Activated CD8-positive, alpha-beta T cell treated with anti-CD3 and anti-CD28 coated beads for 36 hours (primary cell): Measurements from ENCODE around the gene UGT2B17. TPM values are rescaled to one million over a fixed set of nuclear protein-coding genes. Genes with fewer than 3 reads are reported as not detected.
A peak's percentile ranks its signal among the peaks of the same experiment; 100 is the strongest.
"Not testable (repeated sequence)": the region's sequence is repeated elsewhere in the genome, so short reads cannot be mapped to it uniquely, and the experiment has no call there.

Source experiments
- ATAC-seq: fragments of 200-7000 bp; cut with Tn5 transposase; one replicate; pipeline ENCODE4 v1.10.0; 2021; ENCODE audit warnings: mild to moderate bottlenecking, moderate library complexity
- CTCF ChIA-PET: fragments of 350-600 bp; sonication (Branson Sonifier 250); formaldehyde crosslinking; loops from one replicate; lab custom pipeline; 2021; ENCODE audit warnings: antibody characterized with exemption; lab: Charles Lee
- POLR2A ChIA-PET: fragments of 350-600 bp; sonication (Branson Sonifier 250); formaldehyde crosslinking; loops from one replicate; lab custom pipeline; 2021; ENCODE audit warnings: antibody characterized with exemption; lab: Charles Lee
- DNase-seq: peaks from one replicate; pipeline ENCODE4 v3.0.0-alpha.2; 2020
- H3K27ac Mint-ChIP-seq: one replicate; pipeline ENCODE4 v1.8.0; 2021; ENCODE audit warnings: mild to moderate bottlenecking, mixed read lengths
- H3K27me3 Mint-ChIP-seq: one replicate; pipeline ENCODE4 v1.8.0; 2021; ENCODE audit warnings: mixed read lengths
- H3K36me3 Mint-ChIP-seq: one replicate; pipeline ENCODE4 v1.8.0; 2021; ENCODE audit warnings: low read depth, mixed read lengths
- H3K4me1 Mint-ChIP-seq: one replicate; pipeline ENCODE4 v1.8.0; 2021; ENCODE audit warnings: low read depth, mixed read lengths
- H3K4me3 Mint-ChIP-seq: one replicate; pipeline ENCODE4 v1.8.0; 2021; ENCODE audit warnings: mild to moderate bottlenecking, moderate library complexity, mixed read lengths
- H3K9me3 Mint-ChIP-seq: one replicate; pipeline ENCODE4 v1.8.0; 2021; ENCODE audit warnings: mixed read lengths
- intact Hi-C: fragments of 100-400 bp; cut with micrococcal nuclease; formaldehyde crosslinking; loops from one replicate; pipeline ENCODE4 v1.10.0; 2022
- total RNA-seq, 2 experiments: library from RNA; stranded (reverse); gene quantifications; one replicate each; pipeline ENCODE4 v1.2.3, GENCODE V29; 2021
- TF ChIP-seq, protein P1 (sequence below): fragments of 200-600 bp; IDR thresholded peaks from one replicate; pipeline ENCODE4 v1.8.0; 2022; ENCODE audit warnings: antibody characterized with exemption, mild to moderate bottlenecking

Gene UGT2B17
- total RNA-seq, 2 experiments from 2014 or later: not detected

DNA sequence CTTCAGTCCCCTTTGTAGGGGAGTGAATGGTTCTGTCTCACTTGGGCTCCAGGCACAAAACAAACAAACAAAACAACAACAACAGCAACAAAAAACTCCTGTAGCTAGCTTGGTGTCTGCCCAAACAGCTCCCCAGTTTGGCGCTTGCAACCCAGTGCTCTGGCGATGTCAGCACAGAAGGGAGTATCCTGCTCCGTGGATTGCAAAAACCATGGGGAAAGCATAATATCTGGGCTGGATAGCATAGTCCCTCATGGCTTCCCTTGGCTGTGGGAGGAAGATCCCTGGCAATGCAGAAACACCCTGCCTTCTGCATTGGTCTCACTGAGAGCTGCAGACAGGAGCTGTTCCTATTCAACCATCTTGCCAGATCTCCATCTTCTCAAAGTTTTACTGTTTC lies 39.7 kb downstream of the UGT2B17 start:
- peaks cover 1% of the 10 kb centered on the region for H3K36me3 Mint-ChIP-seq
- ATAC-seq (no peak), DNase-seq (no peak)
- H3K9me3 Mint-ChIP-seq: peaks cover 2% of the 10 kb centered on the region
- no peak overlapping the region for H3K4me3 Mint-ChIP-seq
- TF ChIP-seq, protein P1, sequence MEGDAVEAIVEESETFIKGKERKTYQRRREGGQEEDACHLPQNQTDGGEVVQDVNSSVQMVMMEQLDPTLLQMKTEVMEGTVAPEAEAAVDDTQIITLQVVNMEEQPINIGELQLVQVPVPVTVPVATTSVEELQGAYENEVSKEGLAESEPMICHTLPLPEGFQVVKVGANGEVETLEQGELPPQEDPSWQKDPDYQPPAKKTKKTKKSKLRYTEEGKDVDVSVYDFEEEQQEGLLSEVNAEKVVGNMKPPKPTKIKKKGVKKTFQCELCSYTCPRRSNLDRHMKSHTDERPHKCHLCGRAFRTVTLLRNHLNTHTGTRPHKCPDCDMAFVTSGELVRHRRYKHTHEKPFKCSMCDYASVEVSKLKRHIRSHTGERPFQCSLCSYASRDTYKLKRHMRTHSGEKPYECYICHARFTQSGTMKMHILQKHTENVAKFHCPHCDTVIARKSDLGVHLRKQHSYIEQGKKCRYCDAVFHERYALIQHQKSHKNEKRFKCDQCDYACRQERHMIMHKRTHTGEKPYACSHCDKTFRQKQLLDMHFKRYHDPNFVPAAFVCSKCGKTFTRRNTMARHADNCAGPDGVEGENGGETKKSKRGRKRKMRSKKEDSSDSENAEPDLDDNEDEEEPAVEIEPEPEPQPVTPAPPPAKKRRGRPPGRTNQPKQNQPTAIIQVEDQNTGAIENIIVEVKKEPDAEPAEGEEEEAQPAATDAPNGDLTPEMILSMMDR: no peak
- peaks cover 2% of the 10 kb centered on the region for H3K27me3 Mint-ChIP-seq
- intact Hi-C loops: no loop called here
- no peaks in the 10 kb centered on the region for H3K4me1 Mint-ChIP-seq
- no peak overlapping the region for H3K27ac Mint-ChIP-seq
- POLR2A ChIA-PET: no interaction called here
- CTCF ChIA-PET: no interaction called here

DNA sequence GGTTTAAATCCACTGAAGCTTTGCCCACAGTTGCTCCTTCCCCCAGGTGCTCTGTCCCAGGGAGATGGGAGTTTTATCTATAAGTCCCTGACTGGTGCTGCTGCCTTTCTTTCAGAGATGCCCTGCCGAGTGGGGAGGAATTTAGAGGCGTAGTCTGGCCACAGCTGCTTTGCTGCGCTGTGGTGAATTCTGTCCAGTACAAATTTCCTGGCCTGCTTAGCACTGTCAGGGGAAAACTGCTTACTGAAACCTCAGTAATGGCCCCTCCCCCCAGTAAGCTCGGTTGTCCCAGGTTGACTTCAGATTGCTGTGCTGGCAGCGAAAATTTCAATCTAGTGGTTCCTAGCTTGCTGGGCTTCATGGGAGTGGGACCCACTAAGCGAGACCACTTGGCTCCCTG lies 40.1 kb downstream of the UGT2B17 start:
- intact Hi-C loops: no loop called here
- POLR2A ChIA-PET: no interaction called here
- no peaks in the 10 kb centered on the region for H3K4me1 Mint-ChIP-seq

GRCh38 chr4:68522232-68522631 lies 53.9 kb downstream of the UGT2B17 start:
- intact Hi-C loops, H3K27me3 Mint-ChIP-seq, H3K4me3 Mint-ChIP-seq, POLR2A ChIA-PET, H3K4me1 Mint-ChIP-seq, DNase-seq, CTCF ChIA-PET, ATAC-seq, H3K36me3 Mint-ChIP-seq, H3K9me3 Mint-ChIP-seq, H3K27ac Mint-ChIP-seq: not testable (repeated sequence)

More for the DNA sequence above, 40.1 kb downstream of the UGT2B17 start:
- Mint-ChIP-seq H3K9me3 (peaks cover 2% of the 10 kb centered on the region), H3K4me3 (no peak overlapping the region), H3K36me3 (peaks cover 1% of the 10 kb centered on the region), H3K27me3 (no peaks in the 10 kb centered on the region), H3K27ac (no peak overlapping the region)
- ATAC-seq (no peak), DNase-seq (no peak)
- TF ChIP-seq, protein P1: no peak
- CTCF ChIA-PET: no interaction called here

GRCh38 chr4:68520985-68521384 lies 55.1 kb downstream of the UGT2B17 start:
- Mint-ChIP-seq H3K9me3 (no peaks in the 10 kb centered on the region), H3K27ac (no peak overlapping the region)
- intact Hi-C loops: no loop called here

DNA sequence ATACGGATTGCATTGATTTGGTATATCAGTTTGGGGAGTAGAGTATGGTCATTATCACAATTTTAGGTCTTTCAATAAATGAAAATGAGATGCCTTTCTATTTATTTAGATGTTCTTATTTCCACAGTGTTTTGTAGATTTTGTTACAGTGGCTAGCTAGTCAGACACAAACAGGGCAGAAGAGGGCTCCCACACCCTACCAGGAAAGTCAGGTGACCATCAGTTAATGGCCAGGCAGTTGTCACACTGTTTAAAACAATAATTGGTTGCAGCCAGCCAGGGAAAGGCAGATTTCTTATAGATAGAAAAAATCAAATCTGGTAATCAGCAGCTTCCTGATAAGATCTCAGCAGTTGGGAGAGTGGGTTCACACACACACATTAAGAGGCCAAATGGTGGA lies 57.2 kb downstream of the UGT2B17 start:
- no peaks in the 10 kb centered on the region for H3K27me3 Mint-ChIP-seq
- POLR2A ChIA-PET: no interaction called here
- intact Hi-C loops: no loop called here
- ATAC-seq: no peak
- no peak overlapping the region for H3K4me3 Mint-ChIP-seq
- no peak overlapping the region for H3K27ac Mint-ChIP-seq
- no peaks in the 10 kb centered on the region for H3K36me3 Mint-ChIP-seq
- no peaks in the 10 kb centered on the region for H3K4me1 Mint-ChIP-seq
- CTCF ChIA-PET: no interaction called here
- TF ChIP-seq, protein P1: no peak
- no peaks in the 10 kb centered on the region for H3K9me3 Mint-ChIP-seq
- DNase-seq: no peak

More at GRCh38 chr4:68520985-68521384, 55.1 kb downstream of the UGT2B17 start:
- no peak for DNase-seq
- Mint-ChIP-seq H3K4me3 (no peak overlapping the region), H3K36me3 (no peaks in the 10 kb centered on the region), H3K4me1 (no peaks in the 10 kb centered on the region), H3K27me3 (no peaks in the 10 kb centered on the region)
- TF ChIP-seq, protein P1: no peak
- ChIA-PET POLR2A (no interaction called here), CTCF (no interaction called here)
- ATAC-seq: no peak

GRCh38 chr4:68505452-68505851 lies 70.7 kb downstream of the UGT2B17 start:
- DNase-seq, H3K9me3 Mint-ChIP-seq, H3K27me3 Mint-ChIP-seq, CTCF ChIA-PET, POLR2A ChIA-PET, H3K27ac Mint-ChIP-seq, H3K4me3 Mint-ChIP-seq, H3K36me3 Mint-ChIP-seq, intact Hi-C loops, ATAC-seq: not testable (repeated sequence)
- H3K4me1 Mint-ChIP-seq: peaks cover 15% of the 10 kb centered on the region

DNA sequence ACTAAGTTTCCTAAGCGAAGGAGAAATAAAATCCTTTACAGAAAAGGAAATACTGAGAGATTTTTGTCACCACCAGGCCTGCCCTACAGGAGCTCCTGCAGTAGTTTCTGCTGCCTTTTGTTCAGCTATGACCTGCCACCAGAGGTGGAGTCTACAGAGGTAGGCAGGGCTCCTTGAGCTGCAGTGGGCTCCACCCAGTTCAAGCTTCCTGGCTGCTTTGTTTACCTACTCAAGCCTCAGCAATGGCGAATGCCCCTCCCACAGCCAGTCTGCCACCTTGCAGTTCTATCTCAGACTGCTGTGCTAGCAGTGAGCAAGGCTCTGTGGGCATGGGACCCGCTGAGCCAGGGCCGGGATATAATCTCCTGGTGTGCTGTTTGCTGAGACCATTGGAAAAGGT lies 71.3 kb downstream of the UGT2B17 start:
- POLR2A ChIA-PET, H3K4me3 Mint-ChIP-seq: not testable (repeated sequence)
- DNase-seq: peak; percentile 11

DNA sequence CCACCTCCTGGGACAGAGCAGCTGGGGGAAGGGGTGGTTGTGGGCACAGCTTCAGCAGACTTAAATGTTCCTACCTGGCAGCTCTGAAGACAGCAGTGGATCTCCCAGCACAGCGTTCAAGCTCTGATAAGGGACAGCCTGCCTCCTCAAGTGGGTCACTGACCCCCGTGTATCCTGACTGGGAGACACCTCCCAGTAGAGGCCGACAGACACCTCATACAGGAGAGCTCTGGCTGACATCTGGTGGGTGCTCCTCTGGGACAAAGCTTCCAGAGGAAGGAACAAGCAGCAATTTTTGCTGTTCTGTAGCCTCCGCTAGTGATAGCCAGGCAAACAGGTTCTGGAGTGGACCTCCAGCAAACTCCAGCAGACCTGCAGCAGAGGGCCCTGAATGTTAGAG lies 72.7 kb downstream of the UGT2B17 start:
- DNase-seq, POLR2A ChIA-PET, H3K27me3 Mint-ChIP-seq, intact Hi-C loops, H3K27ac Mint-ChIP-seq, ATAC-seq, H3K4me3 Mint-ChIP-seq, H3K9me3 Mint-ChIP-seq, H3K36me3 Mint-ChIP-seq: not testable (repeated sequence)
- peaks cover 15% of the 10 kb centered on the region for H3K4me1 Mint-ChIP-seq
- CTCF ChIA-PET: interaction anchor here (0.6 kb wide), 1 partner anchor 10 kb away, joined by 3 read pairs; no protein-coding TSS in a partner anchor

More for the DNA sequence above, 71.3 kb downstream of the UGT2B17 start:
- CTCF ChIA-PET, H3K36me3 Mint-ChIP-seq, H3K27ac Mint-ChIP-seq, intact Hi-C loops, H3K9me3 Mint-ChIP-seq, H3K27me3 Mint-ChIP-seq, ATAC-seq: not testable (repeated sequence)
- H3K4me1 Mint-ChIP-seq: peaks cover 15% of the 10 kb centered on the region
